GM12878 (cell line): ENCODE results near the gene COL9A2. TPM values are rescaled to one million over a fixed set of nuclear protein-coding genes. Genes with fewer than 3 reads are reported as not detected.

Source experiments
- ATAC-seq: fragments of 200-7000 bp; cut with Tn5 transposase; 3 replicates; pipeline ENCODE4 v1.9.1; 2020; ENCODE audit warnings: mild to moderate bottlenecking, moderate library complexity
- BruUV-seq: library from RNA; stranded (reverse); fragments of 400-500 nt; replicated peaks from 2 replicates; lab custom pipeline; 2021; lab: Mats Ljungman, UMichigan
- CTCF ChIA-PET: fragments of 300-600 bp; sonication (Branson Sonifier 250); formaldehyde crosslinking; extraction: SDS; loops from one replicate; lab custom pipeline; 2021; ENCODE audit warnings: inconsistent platforms; lab: Yijun Ruan, JAX
- POLR2A ChIA-PET: fragments of 350-600 bp; formaldehyde crosslinking; extraction: SDS; loops from one replicate; lab custom pipeline; 2021; ENCODE audit warnings: inconsistent platforms; lab: Charles Lee
- RAD21 ChIA-PET: fragments of 300-600 bp; sonication (Branson Sonifier 250); formaldehyde crosslinking; loops from one replicate; lab custom pipeline; 2023; ENCODE audit warnings: antibody characterized with exemption; ENCODE audit not compliant: unreplicated experiment; lab: Charles Lee
- SMC1A ChIA-PET: fragments of 300-600 bp; sonication (Branson Sonifier 250); formaldehyde crosslinking; loops from one replicate; lab custom pipeline; 2023; ENCODE audit not compliant: unreplicated experiment, uncharacterized antibody; lab: Charles Lee
- DNase-seq: peaks from one replicate; pipeline ENCODE4 v3.0.0-alpha.2; 2011; ENCODE audit warnings: low read depth, low spot score
- FAIRE-seq: peaks from 3 replicates; lab custom pipeline; 2011; peaks lifted over from hg19 to GRCh38; lab: Jason Lieb, UNC
- H2AFZ ChIP-seq: 2 replicates; pipeline ENCODE4 v1.6.0; 2011; ENCODE audit warnings: low read depth, low read length, control low read depth; ENCODE audit not compliant: control insufficient read depth
- H3K27ac ChIP-seq: 2 replicates; pipeline ENCODE4 v1.5.1; 2011; ENCODE audit warnings: control low read depth; ENCODE audit not compliant: control insufficient read depth, insufficient read depth
- H3K27me3 ChIP-seq, 2 experiments: replicated peaks in 1 of 2; 2 replicates each; pipeline versions ENCODE4 v1.6.0 to v1.6.1; 2011; ENCODE audit warnings: low read length in 1 of 2; ENCODE audit not compliant: control insufficient read depth in 2 of 2, insufficient read depth in 2 of 2
- H3K36me3 ChIP-seq, 2 experiments: 2 replicates each; pipeline ENCODE4 v1.5.1; 2011; ENCODE audit warnings: low read length in 1 of 2; ENCODE audit not compliant: control insufficient read depth in 2 of 2, insufficient read depth in 2 of 2
- H3K4me1 ChIP-seq: 2 replicates; pipeline ENCODE4 v1.6.1; 2011; ENCODE audit warnings: mild to moderate bottlenecking, low read length, moderate library complexity, mixed read lengths; ENCODE audit not compliant: control insufficient read depth, insufficient read depth
- H3K4me2 ChIP-seq: 2 replicates; pipeline ENCODE4 v1.6.0; 2011; ENCODE audit warnings: control low read depth; ENCODE audit not compliant: control insufficient read depth, insufficient read depth
- H3K4me3 ChIP-seq: fragments of 200-600 bp; sonication (generic); 2 replicates; pipeline ENCODE4 v1.5.1; 2016
- H3K79me2 ChIP-seq: 2 replicates; pipeline ENCODE4 v1.6.0; 2011; ENCODE audit warnings: low read length; ENCODE audit not compliant: control insufficient read depth, insufficient read depth
- H3K9ac ChIP-seq: 2 replicates; pipeline ENCODE4 v1.8.0; 2011; ENCODE audit warnings: low read length, control low read depth, mixed read lengths; ENCODE audit not compliant: control insufficient read depth, insufficient read depth
- H3K9me3 ChIP-seq: replicated peaks from 3 replicates; pipeline ENCODE4 v1.5.1; 2011; ENCODE audit warnings: mild to moderate bottlenecking, low read length; ENCODE audit not compliant: control insufficient read depth, insufficient read depth
- H4K20me1 ChIP-seq: 2 replicates; pipeline ENCODE4 v1.6.0; 2011; ENCODE audit not compliant: control insufficient read depth, insufficient read depth
- BCL11A ChIP-seq: IDR thresholded peaks from 2 replicates; pipeline ENCODE4 v1.6.1; 2011; ENCODE audit warnings: low read depth, low read length
- BMI1 ChIP-seq: fragments of 450-650 bp; IDR thresholded peaks from 2 replicates; pipeline ENCODE4 v1.6.1; 2016; ENCODE audit warnings: mild to moderate bottlenecking, moderate library complexity, borderline replicate concordance
- CREM ChIP-seq: IDR thresholded peaks from 2 replicates; pipeline ENCODE4 v1.6.1; 2014; ENCODE audit warnings: antibody characterized with exemption, low read depth
- EP300 ChIP-seq, 2 experiments: fragments of 150-350 bp in 1 of 2; IDR thresholded peaks; 2 replicates each; pipeline ENCODE4 v1.6.1; 2011 to 2012; ENCODE audit warnings: low read depth in 2 of 2, low read length in 2 of 2, borderline replicate concordance in 1 of 2, improper control_type of control experiment in 1 of 2, inconsistent platforms in 1 of 2; ENCODE audit not compliant: control insufficient read depth in 1 of 2
- GABPA ChIP-seq: IDR thresholded peaks from 2 replicates; pipeline ENCODE4 v1.6.1; 2014; ENCODE audit warnings: antibody characterized with exemption, low read depth, mild to moderate bottlenecking, inconsistent platforms
- HDGF ChIP-seq: fragments of 450-650 bp; IDR thresholded peaks from 2 replicates; pipeline ENCODE4 v1.6.1; 2016; ENCODE audit warnings: antibody characterized with exemption
- HSF1 ChIP-seq: fragments of 150-350 bp; IDR thresholded peaks from 2 replicates; pipeline ENCODE4 v1.6.1; 2014; ENCODE audit warnings: mild to moderate bottlenecking, low read depth, low read length
- KDM1A ChIP-seq: fragments of 200-600 bp; sonication (generic); IDR thresholded peaks from 2 replicates; pipeline ENCODE4 v1.6.1; 2016; ENCODE audit warnings: borderline replicate concordance
- MEF2A ChIP-seq: IDR thresholded peaks from 2 replicates; pipeline ENCODE4 v1.6.1; 2011; ENCODE audit warnings: low read depth, mild to moderate bottlenecking, low read length, moderate library complexity; ENCODE audit not compliant: insufficient read depth
- NBN ChIP-seq: fragments of 450-650 bp; IDR thresholded peaks from 2 replicates; pipeline ENCODE4 v1.6.1; 2016
- NFIC ChIP-seq: IDR thresholded peaks from 2 replicates; pipeline ENCODE4 v1.6.1; 2012; ENCODE audit warnings: low read depth, mild to moderate bottlenecking, inconsistent platforms, low read length, moderate library complexity
- NFXL1 ChIP-seq: fragments of 450-650 bp; IDR thresholded peaks from 2 replicates; pipeline ENCODE4 v1.6.1; 2017; ENCODE audit warnings: antibody characterized with exemption, mild to moderate bottlenecking, borderline replicate concordance
- NFYB ChIP-seq: IDR thresholded peaks from 2 replicates; pipeline ENCODE4 v1.6.1; 2011; ENCODE audit warnings: low read depth, mild to moderate bottlenecking, low read length, improper control_type of control experiment, moderate library complexity; ENCODE audit not compliant: insufficient read depth
- POLR2A ChIP-seq: IDR thresholded peaks from 2 replicates; pipeline ENCODE4 v1.6.1; 2011; ENCODE audit warnings: low read depth, mild to moderate bottlenecking, low read length
- SMC3 ChIP-seq: IDR thresholded peaks from 2 replicates; pipeline ENCODE4 v1.6.1; 2011; ENCODE audit warnings: low read length, improper control_type of control experiment, borderline replicate concordance
- SRF ChIP-seq, 2 experiments: IDR thresholded peaks; 2 replicates each; pipeline ENCODE4 v1.6.1; 2011; ENCODE audit warnings: low read depth in 2 of 2, low read length in 2 of 2, mild to moderate bottlenecking in 1 of 2, moderate library complexity in 1 of 2
- YY1 ChIP-seq: IDR thresholded peaks from 2 replicates; pipeline ENCODE4 v1.6.1; 2011; ENCODE audit warnings: low read depth, mild to moderate bottlenecking, low read length
- ZBED1 ChIP-seq: IDR thresholded peaks from 2 replicates; pipeline ENCODE4 v1.6.1; 2016; ENCODE audit warnings: borderline replicate concordance
- ZBTB40 ChIP-seq: fragments of 450-650 bp; IDR thresholded peaks from 2 replicates; pipeline ENCODE4 v1.6.1; 2016; ENCODE audit warnings: mild to moderate bottlenecking, moderate library complexity, borderline replicate concordance
- ZNF24 ChIP-seq: fragments of 450-650 bp; IDR thresholded peaks from 2 replicates; pipeline ENCODE4 v1.6.1; 2017; ENCODE audit warnings: antibody characterized with exemption, mild to moderate bottlenecking
- WGBS: methylation state at CpG from one replicate; pipeline ENCODE4 v1.1.6; 2016; ENCODE audit warnings: low lambda C conversion rate; ENCODE audit not compliant: insufficient replicate concordance, insufficient coverage; ENCODE audit errors: missing lambda C conversion rate; 5-methylcytosine and 5-hydroxymethylcytosine counted together
- in situ Hi-C: fragments of 300-500 bp; cut with MboI; formaldehyde crosslinking; loops from 9 replicates; pipeline ENCODE4 v1.14.3; 2018; ENCODE audit warnings: mixed read lengths
- intact Hi-C: fragments of 100-400 bp; cut with micrococcal nuclease; formaldehyde crosslinking; loops from one replicate; pipeline ENCODE4 v1.14.2; 2022; ENCODE audit not compliant: unreplicated experiment
- polyA plus RNA-seq, 11 experiments: library from polyadenylated mRNA; depleted of rRNA in 4 of 11; unstranded in 6 of 11; stranded (reverse) in 5 of 11; fragments of >200 nt; fragmentation: Nextera tagmentation in 4 of 11; fragmentation: Illumina TruSeq in 1 of 11; extraction: Ambion mirVana in 4 of 11; extraction: Trizol in 1 of 11; gene quantifications; 1 replicate in 1 of 11; 2 replicates in 10 of 11; pipeline versions ENCODE4 v1.2.1 to v1.2.3, GENCODE V29; 2011 to 2016; ENCODE audit warnings: inconsistent platforms in 2 of 11, missing spikeins in 2 of 11, low read depth in 1 of 11
- total RNA-seq, 4 experiments: library from RNA; depleted of rRNA in 3 of 4; stranded (reverse); fragments of >200 nt in 3 of 4; fragmentation: Illumina TruSeq in 1 of 4; extraction: Trizol in 1 of 4; gene quantifications; 2 replicates each; pipeline versions ENCODE4 v1.2.1 to v1.2.3, GENCODE V29; 2013 to 2021

COL9A2 gene
- total and polyA plus RNA-seq, 10 of the 15 experiments (the other 5 are each of a cell fraction or from before 2014, with no cell fraction given), result 3.1 to 63.3 (median 22.4) TPM

GRCh38 chr1:40273547-40274166, 43.4 kb downstream of the COL9A2 start:
- H3K9ac ChIP-seq, result no peak overlapping the region
- ChIA-PET SMC1A (interaction anchor here (0.8 to 2.2 kb wide), 4 partner anchors 11 to 60 kb away, joined by 3 to 9 read pairs (median 4); no protein-coding TSS in a partner anchor), RAD21 (interaction anchor here (0.5 kb wide), 1 partner anchor 401 kb away, joined by 3 read pairs; no protein-coding TSS in a partner anchor), CTCF (interaction anchor here (0.6 to 1.7 kb wide), 5 partner anchors 42 to 576 kb away, joined by 3 to 8 read pairs (median 4); no protein-coding TSS in a partner anchor), POLR2A (interaction anchor here (0.8 kb wide), 1 partner anchor 11 kb away, joined by 4 read pairs; no protein-coding TSS in a partner anchor)
- DNase-seq (no peak), ATAC-seq (no peak), FAIRE-seq (no peak)
- intact Hi-C loops, result no loop called here
- no TSS peak for BruUV-seq
- no peak overlapping the region for H3K27ac ChIP-seq
- H3K27me3 ChIP-seq, result no peaks in the 10 kb centered on the region
- no peaks in the 10 kb centered on the region for H3K9me3 ChIP-seq
- in situ Hi-C loops, result no loop called here
- WGBS, result 90% methylated on average over 4 of the region's 4 CpGs
- peaks cover 2 to 15% of the 10 kb centered on the region in 2 experiments for H3K36me3 ChIP-seq
- H3K4me3 ChIP-seq, result no peak overlapping the region
- no peaks in the 10 kb centered on the region for H4K20me1 ChIP-seq
- no peaks in the 10 kb centered on the region for H3K79me2 ChIP-seq
- no peak overlapping the region for H3K4me2 ChIP-seq
- TF ChIP-seq GABPA (no peak), SRF (IDR thresholded peaks at IDR 0.05; ENCODE audit: low read depth in 2 of 2, low read length in 2 of 2) (no peak), ZBED1 (no peak), HDGF (no peak), BCL11A (no peak), CREM (no peak), NFYB (no peak), YY1 (no peak), POLR2A (no peak), KDM1A (no peak), NFXL1 (no peak), BMI1 (no peak), NBN (no peak), EP300 (IDR thresholded peaks at IDR 0.05; ENCODE audit: borderline replicate concordance in 1 of 2, control insufficient read depth in 1 of 2, low read depth in 2 of 2, low read length in 2 of 2) (no peak), MEF2A (no peak), NFIC (no peak), HSF1 (no peak), ZBTB40 (no peak), SMC3 (no peak), ZNF24 (no peak)
- no peak overlapping the region for H2AFZ ChIP-seq
- peaks cover 5% of the 10 kb centered on the region; the same call in 1 of the 2 replicates for H3K4me1 ChIP-seq
